OCI-LY1 (cell line): ENCODE measurements around the gene SPRY2.

Experiments used
- H2AFZ ChIP-seq: fragments of 200-600 bp; sonication (generic), shearing (Covaris generic); 2 replicates; pipeline ENCODE4 v1.6.0; 2014; ENCODE audit warnings: antibody characterized with exemption, mild to moderate bottlenecking, low read length
- H3F3A ChIP-seq: fragments of 200-600 bp; sonication (generic), shearing (Covaris generic); 2 replicates; pipeline ENCODE4 v1.6.0; 2014; ENCODE audit warnings: mild to moderate bottlenecking, antibody characterized with exemption, low read length, moderate library complexity; ENCODE audit not compliant: insufficient read depth
- H3K27ac ChIP-seq: fragments of 200-600 bp; sonication (generic); 2 replicates; pipeline ENCODE4 v1.5.1; 2014; ENCODE audit warnings: low read length, mixed run types, mild to moderate bottlenecking, low read depth; ENCODE audit not compliant: poor library complexity, severe bottlenecking
- H3K27me3 ChIP-seq: fragments of 200-600 bp; sonication (generic); 2 replicates; pipeline ENCODE4 v1.6.0; 2014; ENCODE audit warnings: antibody characterized with exemption, mild to moderate bottlenecking, low read length, moderate library complexity; ENCODE audit not compliant: insufficient read depth
- H3K36me3 ChIP-seq: fragments of 200-600 bp; sonication (generic); 2 replicates; pipeline ENCODE4 v1.6.1; 2014; ENCODE audit warnings: mild to moderate bottlenecking, antibody characterized with exemption, low read length, moderate library complexity, mixed read lengths; ENCODE audit not compliant: insufficient read depth
- H3K4me1 ChIP-seq: fragments of 200-600 bp; sonication (generic); 2 replicates; pipeline ENCODE4 v1.5.1; 2014; ENCODE audit warnings: mild to moderate bottlenecking, low read length, moderate library complexity; ENCODE audit not compliant: insufficient read depth, severe bottlenecking
- H3K4me2 ChIP-seq: fragments of 200-600 bp; sonication (generic), shearing (Covaris generic); 2 replicates; pipeline ENCODE4 v1.6.1; 2014; ENCODE audit warnings: low read length
- H3K4me3 ChIP-seq: fragments of 200-600 bp; sonication (generic); 2 replicates; pipeline ENCODE4 v1.5.1; 2014; ENCODE audit warnings: low read length, low read depth, mild to moderate bottlenecking, mixed read lengths; ENCODE audit not compliant: poor library complexity, severe bottlenecking
- H3K79me2 ChIP-seq: fragments of 200-600 bp; shearing (Covaris generic); 2 replicates; pipeline ENCODE4 v1.6.1; 2016; ENCODE audit warnings: mixed run types, low read length, mixed read lengths; ENCODE audit not compliant: insufficient read depth
- H3K9ac ChIP-seq: fragments of 200-600 bp; sonication (generic), shearing (Covaris generic); 2 replicates; pipeline ENCODE4 v1.6.1; 2014; ENCODE audit warnings: mild to moderate bottlenecking, low read length, mixed read lengths
- H3K9me2 ChIP-seq: fragments of 200-600 bp; sonication (generic), shearing (Covaris generic); 2 replicates; pipeline ENCODE4 v1.6.1; 2014; ENCODE audit warnings: low read depth, mild to moderate bottlenecking, low read length, mixed read lengths
- H3K9me3 ChIP-seq: fragments of 200-600 bp; shearing (Covaris generic); 2 replicates; pipeline ENCODE4 v1.6.1; 2014; ENCODE audit warnings: low read length, mixed read lengths
- H4K20me1 ChIP-seq: fragments of 200-600 bp; sonication (generic), shearing (Covaris generic); 2 replicates; pipeline ENCODE4 v1.6.0; 2016; ENCODE audit warnings: mild to moderate bottlenecking, low read length; ENCODE audit not compliant: insufficient read depth
- EZH2 ChIP-seq: fragments of 200-600 bp; sonication (generic), shearing (Covaris generic); IDR thresholded peaks from 2 replicates; pipeline ENCODE4 v1.8.0; 2017; ENCODE audit warnings: borderline replicate concordance, mixed run types, mild to moderate bottlenecking, antibody characterized with exemption, low read length, moderate library complexity, mixed read lengths
- TF ChIP-seq, protein P1 (sequence below): fragments of 200-600 bp; sonication (generic), shearing (Covaris generic); IDR thresholded peaks from 2 replicates; pipeline ENCODE4 v1.5.1; 2017; ENCODE audit warnings: mild to moderate bottlenecking, antibody characterized with exemption, low read length, moderate library complexity, mixed read lengths

The SPRY2 gene

DNA sequence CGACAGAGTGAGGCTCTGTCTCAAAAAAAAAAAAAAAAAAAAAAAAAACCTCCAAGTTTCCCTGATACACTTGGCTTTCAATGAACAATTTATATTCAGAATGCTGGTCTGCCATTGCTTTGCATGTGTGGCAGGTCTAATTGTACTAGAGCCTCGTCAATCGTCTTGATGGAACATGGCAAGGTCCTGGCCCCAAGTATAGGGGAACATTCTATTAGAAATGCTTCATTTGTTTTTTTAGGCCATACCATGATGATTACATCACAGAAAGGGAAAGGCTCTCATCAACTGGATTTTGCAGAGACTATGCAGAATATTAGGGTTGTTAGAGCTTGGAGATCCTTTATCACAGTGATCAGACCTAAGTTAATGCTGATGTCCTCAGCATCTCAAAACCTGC, 28.0 kb downstream of the SPRY2 start:
- Histone ChIP-seq H3K27ac (no peak overlapping the region), H3K79me2 (no peaks in the 10 kb centered on the region), H3K9me2 (no peaks in the 10 kb centered on the region), H3F3A (no peaks in the 10 kb centered on the region), H3K4me3 (no peak overlapping the region), H3K4me1 (no peaks in the 10 kb centered on the region), H3K9me3 (no peaks in the 10 kb centered on the region), H3K4me2 (no peak overlapping the region), H2AFZ (no peak overlapping the region), H3K27me3 (no peaks in the 10 kb centered on the region), H4K20me1 (no peaks in the 10 kb centered on the region), H3K9ac (no peak overlapping the region), H3K36me3 (no peaks in the 10 kb centered on the region)
- TF ChIP-seq, protein P1, sequence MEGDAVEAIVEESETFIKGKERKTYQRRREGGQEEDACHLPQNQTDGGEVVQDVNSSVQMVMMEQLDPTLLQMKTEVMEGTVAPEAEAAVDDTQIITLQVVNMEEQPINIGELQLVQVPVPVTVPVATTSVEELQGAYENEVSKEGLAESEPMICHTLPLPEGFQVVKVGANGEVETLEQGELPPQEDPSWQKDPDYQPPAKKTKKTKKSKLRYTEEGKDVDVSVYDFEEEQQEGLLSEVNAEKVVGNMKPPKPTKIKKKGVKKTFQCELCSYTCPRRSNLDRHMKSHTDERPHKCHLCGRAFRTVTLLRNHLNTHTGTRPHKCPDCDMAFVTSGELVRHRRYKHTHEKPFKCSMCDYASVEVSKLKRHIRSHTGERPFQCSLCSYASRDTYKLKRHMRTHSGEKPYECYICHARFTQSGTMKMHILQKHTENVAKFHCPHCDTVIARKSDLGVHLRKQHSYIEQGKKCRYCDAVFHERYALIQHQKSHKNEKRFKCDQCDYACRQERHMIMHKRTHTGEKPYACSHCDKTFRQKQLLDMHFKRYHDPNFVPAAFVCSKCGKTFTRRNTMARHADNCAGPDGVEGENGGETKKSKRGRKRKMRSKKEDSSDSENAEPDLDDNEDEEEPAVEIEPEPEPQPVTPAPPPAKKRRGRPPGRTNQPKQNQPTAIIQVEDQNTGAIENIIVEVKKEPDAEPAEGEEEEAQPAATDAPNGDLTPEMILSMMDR, result no peak
- no peak for TF ChIP-seq EZH2

- TF ChIP-seq EZH2, result no peak
- TF ChIP-seq, protein P1, result no peak
- no peak overlapping the region for H3K4me2 ChIP-seq
Observed at GRCh38 chr13:80312012-80312704, 28.8 kb downstream of the SPRY2 start.

DNA sequence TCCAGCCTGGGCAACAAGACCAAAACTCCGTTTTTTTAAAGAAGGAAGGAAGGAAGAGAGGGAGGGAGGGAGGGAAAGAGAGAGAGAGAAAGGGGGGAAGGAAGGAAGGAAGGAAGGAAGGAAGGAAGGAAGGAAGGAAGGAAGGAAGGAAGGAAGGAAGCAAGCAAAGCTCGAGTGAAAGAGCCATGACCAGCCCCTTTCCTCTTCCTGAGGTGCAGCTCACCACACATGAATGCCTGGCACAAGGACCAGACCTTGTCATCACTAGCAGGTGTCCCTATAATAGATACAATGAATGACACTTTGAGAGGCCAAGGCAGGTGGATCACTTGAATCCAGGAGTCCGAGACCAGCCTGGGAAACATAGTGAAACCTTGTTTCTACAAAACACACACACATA, 31.0 kb downstream of the SPRY2 start:
- TF ChIP-seq, protein P1, result no peak
- no peak for TF ChIP-seq EZH2
- H3K9me3 ChIP-seq, result no peaks in the 10 kb centered on the region
- H4K20me1 ChIP-seq, result no peaks in the 10 kb centered on the region
- no peak overlapping the region for H2AFZ ChIP-seq
- no peaks in the 10 kb centered on the region for H3K4me1 ChIP-seq
- no peaks in the 10 kb centered on the region for H3K27me3 ChIP-seq
- H3F3A ChIP-seq, result no peaks in the 10 kb centered on the region
- no peaks in the 10 kb centered on the region for H3K79me2 ChIP-seq
- no peak overlapping the region for H3K4me2 ChIP-seq
- no peak overlapping the region for H3K27ac ChIP-seq
- H3K9me2 ChIP-seq, result 0 out of 2 replicates have a peak, but pooled peaks cover 3% of the 10 kb centered on the region
- H3K36me3 ChIP-seq, result no peaks in the 10 kb centered on the region
- H3K4me3 ChIP-seq, result no peak overlapping the region
- H3K9ac ChIP-seq, result no peak overlapping the region

More at GRCh38 chr13:80312012-80312704, 28.8 kb downstream of the SPRY2 start:
- Histone ChIP-seq H3F3A (no peaks in the 10 kb centered on the region), H3K9me2 (no peaks in the 10 kb centered on the region), H3K27me3 (no peaks in the 10 kb centered on the region), H3K36me3 (no peaks in the 10 kb centered on the region), H3K9me3 (no peaks in the 10 kb centered on the region), H3K4me3 (no peak overlapping the region), H3K79me2 (no peaks in the 10 kb centered on the region), H3K9ac (no peak overlapping the region), H3K27ac (no peak overlapping the region), H4K20me1 (no peaks in the 10 kb centered on the region), H3K4me1 (no peaks in the 10 kb centered on the region), H2AFZ (no peak overlapping the region)
